H9 (cell line): ENCODE results near the gene CACNG8. TPM values are rescaled to one million over a fixed set of nuclear protein-coding genes. Genes with fewer than 3 reads are reported as not detected.

Experiments used
- DNase-seq: peaks from one replicate; pipeline ENCODE4 v3.0.0-alpha.2; 2017
- H2AFZ ChIP-seq: one replicate; pipeline ENCODE4 v1.6.1; 2013; ENCODE audit warnings: mild to moderate bottlenecking, low read length, control low read depth, moderate library complexity
- H2AK5ac ChIP-seq: 2 replicates; pipeline ENCODE4 v1.6.1; 2013; ENCODE audit warnings: low read length, control low read depth, mixed read lengths; ENCODE audit not compliant: insufficient read length
- H2BK120ac ChIP-seq: one replicate; pipeline ENCODE4 v1.6.1; 2013; ENCODE audit warnings: low read depth, mild to moderate bottlenecking, low read length, control low read depth, inconsistent platforms; ENCODE audit not compliant: poor library complexity, severe bottlenecking
- H2BK12ac ChIP-seq: 2 replicates; pipeline ENCODE4 v1.6.1; 2013; ENCODE audit warnings: low read length, control low read depth, mixed read lengths, low read depth; ENCODE audit not compliant: insufficient read length
- H2BK15ac ChIP-seq: 2 replicates; pipeline ENCODE4 v1.6.1; 2013; ENCODE audit warnings: low read depth, low read length, control low read depth
- H2BK20ac ChIP-seq: one replicate; pipeline ENCODE4 v1.6.1; 2013; ENCODE audit warnings: low read depth, mild to moderate bottlenecking, low read length, control low read depth, inconsistent platforms; ENCODE audit not compliant: poor library complexity, severe bottlenecking
- H2BK5ac ChIP-seq: 2 replicates; pipeline ENCODE4 v1.6.1; 2013; ENCODE audit warnings: low read length, control low read depth, mixed read lengths; ENCODE audit not compliant: insufficient read length
- H3K14ac ChIP-seq: 2 replicates; pipeline ENCODE4 v1.6.1; 2013; ENCODE audit warnings: low read length, control low read depth; ENCODE audit not compliant: insufficient read depth
- H3K18ac ChIP-seq: 2 replicates; pipeline ENCODE4 v1.6.1; 2013; ENCODE audit warnings: low read depth, mild to moderate bottlenecking, mixed read lengths, low read length, control low read depth; ENCODE audit not compliant: insufficient read length
- H3K23ac ChIP-seq: 2 replicates; pipeline ENCODE4 v1.6.1; 2013; ENCODE audit warnings: low read length, control low read depth, mixed read lengths, low read depth; ENCODE audit not compliant: insufficient read length
- H3K23me2 ChIP-seq: 2 replicates; pipeline ENCODE4 v1.6.1; 2013; ENCODE audit warnings: low read depth, mild to moderate bottlenecking, mixed read lengths, low read length, control low read depth; ENCODE audit not compliant: insufficient read length, poor library complexity, severe bottlenecking
- H3K27ac ChIP-seq: 2 replicates; pipeline ENCODE4 v1.5.1; 2013; ENCODE audit warnings: low read length, control low read depth, mixed read lengths, low read depth; ENCODE audit not compliant: insufficient read length
- H3K27me3 ChIP-seq: 2 replicates; pipeline ENCODE4 v1.6.1; 2013; ENCODE audit warnings: low read length, control low read depth, inconsistent platforms; ENCODE audit not compliant: insufficient read depth
- H3K4ac ChIP-seq: 2 replicates; pipeline ENCODE4 v1.6.1; 2013; ENCODE audit warnings: low read depth, mild to moderate bottlenecking, control low read depth, inconsistent platforms, low read length, moderate library complexity
- H3K4me1 ChIP-seq: 2 replicates; pipeline ENCODE4 v1.6.1; 2013; ENCODE audit warnings: low read length, control low read depth, inconsistent platforms; ENCODE audit not compliant: insufficient read depth
- H3K4me2 ChIP-seq: 2 replicates; pipeline ENCODE4 v1.6.1; 2013; ENCODE audit warnings: low read length, control low read depth, mixed read lengths; ENCODE audit not compliant: insufficient read length, insufficient read depth
- H3K56ac ChIP-seq: 2 replicates; pipeline ENCODE4 v1.6.1; 2013; ENCODE audit warnings: low read depth, mild to moderate bottlenecking, mixed read lengths, low read length, control low read depth; ENCODE audit not compliant: insufficient read length
- H3K79me1 ChIP-seq: 2 replicates; pipeline ENCODE4 v1.6.1; 2013; ENCODE audit warnings: low read depth, mild to moderate bottlenecking, moderate library complexity, low read length, control low read depth, inconsistent platforms; ENCODE audit not compliant: insufficient read depth, poor library complexity, severe bottlenecking
- H3K79me2 ChIP-seq: 2 replicates; pipeline ENCODE4 v1.6.1; 2013; ENCODE audit warnings: low read length, control low read depth, inconsistent platforms; ENCODE audit not compliant: insufficient read depth
- H3K9ac ChIP-seq: 2 replicates; pipeline ENCODE4 v1.6.1; 2013; ENCODE audit warnings: low read length, control low read depth, mixed read lengths; ENCODE audit not compliant: insufficient read length; ENCODE audit errors: extremely low read depth
- H3K9me3 ChIP-seq: one replicate; pipeline ENCODE4 v1.6.1; 2013; ENCODE audit warnings: low read depth, low read length, inconsistent platforms; ENCODE audit not compliant: control insufficient read depth
- H3T11ph ChIP-seq: one replicate; pipeline ENCODE4 v1.6.1; 2013; ENCODE audit warnings: mild to moderate bottlenecking, low read length, control low read depth, inconsistent platforms
- H4K20me1 ChIP-seq: one replicate; pipeline ENCODE4 v1.6.1; 2013; ENCODE audit not compliant: control insufficient read depth, insufficient read length, insufficient read depth
- H4K5ac ChIP-seq: 2 replicates; pipeline ENCODE4 v1.6.1; 2013; ENCODE audit warnings: low read depth, mild to moderate bottlenecking, mixed read lengths, low read length, control low read depth; ENCODE audit not compliant: insufficient read length
- H4K8ac ChIP-seq: replicated peaks from 2 replicates; pipeline ENCODE4 v1.6.1; 2013; ENCODE audit warnings: low read length, control low read depth, mixed read lengths, low read depth; ENCODE audit not compliant: insufficient read length
- H4K91ac ChIP-seq: 2 replicates; pipeline ENCODE4 v1.6.1; 2013; ENCODE audit warnings: low read depth, mild to moderate bottlenecking, moderate library complexity, mixed read lengths, low read length, control low read depth; ENCODE audit not compliant: insufficient read length
- H3K27ac Mint-ChIP-seq, 3 experiments: 2 replicates in 2 of 3; 3 replicates in 1 of 3; pipeline ENCODE4 v1.8.0; 2020 to 2021; ENCODE audit warnings: mixed read lengths in 3 of 3, mild to moderate bottlenecking in 1 of 3, moderate library complexity in 1 of 3
- H3K27me3 Mint-ChIP-seq: 2 replicates; pipeline ENCODE4 v1.8.0; 2021; ENCODE audit warnings: low read depth, mild to moderate bottlenecking, moderate library complexity, mixed read lengths
- H3K36me3 Mint-ChIP-seq, 3 experiments: 2 replicates in 2 of 3; 3 replicates in 1 of 3; pipeline ENCODE4 v1.8.0; 2020 to 2021; ENCODE audit warnings: low read depth in 3 of 3, mixed read lengths in 3 of 3; ENCODE audit not compliant: insufficient read depth in 1 of 3
- H3K4me1 Mint-ChIP-seq, 2 experiments: 2 replicates each; pipeline ENCODE4 v1.8.0; 2020; ENCODE audit warnings: mixed read lengths in 2 of 2
- H3K4me3 Mint-ChIP-seq, 2 experiments: 2 replicates in 1 of 2; 3 replicates in 1 of 2; pipeline ENCODE4 v1.8.0; 2020 to 2021; ENCODE audit warnings: mild to moderate bottlenecking in 2 of 2, mixed read lengths in 2 of 2, moderate library complexity in 1 of 2
- H3K9me3 Mint-ChIP-seq, 2 experiments: 2 replicates in 1 of 2; 3 replicates in 1 of 2; pipeline ENCODE4 v1.8.0; 2020; ENCODE audit warnings: mild to moderate bottlenecking in 2 of 2, mixed read lengths in 2 of 2, moderate library complexity in 1 of 2
- CTCF ChIP-seq: fragments of 200-600 bp; sonication (generic); conservative IDR thresholded peaks from 3 replicates; pipeline ENCODE4 v1.8.0; 2021; ENCODE audit warnings: antibody characterized with exemption, mild to moderate bottlenecking
- WGBS: extraction: QIAGEN DNeasy Blood & Tissue Kit; methylation state at CpG from one replicate; pipeline ENCODE4 v1.1.7; 2013; ENCODE audit warnings: missing lambda C conversion rate, low lambda C conversion rate, mixed read lengths; ENCODE audit not compliant: insufficient read length; ENCODE audit errors: extremely low coverage; 5-methylcytosine and 5-hydroxymethylcytosine counted together
- total RNA-seq: library from RNA; stranded (reverse); gene quantifications from 2 replicates; pipeline ENCODE4 v1.2.1, GENCODE V29; 2021

CACNG8 gene
- total RNA-seq, 1 experiment from 2014 or later, result 7.1 TPM

- H3K23ac ChIP-seq, result no peak overlapping the region
- peaks cover 10% of the 10 kb centered on the region for H3K27me3 Mint-ChIP-seq
- peak overlapping the region; percentile 74 for H3K18ac ChIP-seq
- peaks cover 24% of the 10 kb centered on the region for H3K23me2 ChIP-seq
- H3K79me2 ChIP-seq, result no peaks in the 10 kb centered on the region
- H3T11ph ChIP-seq, result no peak overlapping the region
- no peaks in the 10 kb centered on the region for H3K36me3 Mint-ChIP-seq
- no peaks in the 10 kb centered on the region for H4K20me1 ChIP-seq
- H4K5ac ChIP-seq, result no peak overlapping the region
- no peak overlapping the region for H2BK15ac ChIP-seq
- no peak overlapping the region for H2BK20ac ChIP-seq
- no peak overlapping the region for H2AK5ac ChIP-seq
- no peak overlapping the region for H2BK120ac ChIP-seq
- peak overlapping the region; percentile 30 for H3K9ac ChIP-seq
- H3K4me1 Mint-ChIP-seq, result peaks cover 12 to 18% of the 10 kb centered on the region in 2 experiments
- H3K79me1 ChIP-seq, result no peaks in the 10 kb centered on the region
- no CpG with 5 or more reads among the region's 62 CpGs for WGBS
- no peak for TF ChIP-seq CTCF
- no peak overlapping the region for H3K27ac Mint-ChIP-seq
- no peak overlapping the region for H2BK5ac ChIP-seq
- no peak overlapping the region for H2BK12ac ChIP-seq
- H3K4ac ChIP-seq, result no peak overlapping the region
- peak overlapping the region; percentile 66 to 73; a peak in 3 of 5 replicates for H3K4me3 Mint-ChIP-seq
- H3K9me3 Mint-ChIP-seq, result no peaks in the 10 kb centered on the region; a peak in 1 of 5 replicates
- H4K8ac ChIP-seq, result no peak overlapping the region
- H3K27ac ChIP-seq, result no peak overlapping the region
- no peak overlapping the region for H4K91ac ChIP-seq
- H3K4me1 ChIP-seq, result peaks cover 2% of the 10 kb centered on the region; the same call in 1 of the 2 replicates
- H3K9me3 ChIP-seq, result no peaks in the 10 kb centered on the region
- H3K56ac ChIP-seq, result no peak overlapping the region
- peak overlapping the region; percentile 78 for H3K4me2 ChIP-seq
- H2AFZ ChIP-seq, result no peak overlapping the region
- DNase-seq, result peak; percentile 60
- H3K27me3 ChIP-seq, result no peaks in the 10 kb centered on the region
- H3K14ac ChIP-seq, result peak overlapping the region; percentile 62; the same call in 1 of the 2 replicates
These were observed 19.3 kb downstream of the CACNG8 start for GRCh38 chr19:53982001-53982451.
